HG03439 (cell line): ENCODE results near the gene CD300LG.
"Not testable (repeated sequence)": the region's sequence is repeated elsewhere in the genome, so short reads cannot be mapped to it uniquely, and the experiment has no call there.

Source experiments
- ATAC-seq: cut with Tn5 transposase; IDR thresholded peaks from one replicate; pipeline ENCODE4 v1.9.1; 2021; ENCODE audit warnings: mild to moderate bottlenecking, moderate library complexity; ENCODE audit not compliant: unreplicated experiment

Gene CD300LG

GRCh38 chr17:43877451-43878155 is 30.6 kb downstream of the CD300LG start:
- ATAC-seq: no peak

GRCh38 chr17:43878260-43879175 is 31.5 kb downstream of the CD300LG start:
- ATAC-seq: no peak

GRCh38 chr17:43879723-43880419 is 32.9 kb downstream of the CD300LG start:
- no peak for ATAC-seq

- ATAC-seq: no peak
Measured at GRCh38 chr17:43880420-43880991, 33.5 kb downstream of the CD300LG start.

- ATAC-seq: no peak
Measured at GRCh38 chr17:43881181-43881580, 34.2 kb downstream of the CD300LG start.

GRCh38 chr17:43881758-43882505 is 35.0 kb downstream of the CD300LG start:
- no peak for ATAC-seq

- ATAC-seq: no peak
Measured at GRCh38 chr17:43882761-43883415, 35.9 kb downstream of the CD300LG start.

- no peak for ATAC-seq
Measured at GRCh38 chr17:43888548-43888947, 41.6 kb downstream of the CD300LG start.

GRCh38 chr17:43890240-43890639 is 43.3 kb downstream of the CD300LG start:
- ATAC-seq: no peak

GRCh38 chr17:43891851-43892646 is 45.1 kb downstream of the CD300LG start:
- ATAC-seq: no peak

- no peak for ATAC-seq
Measured at GRCh38 chr17:43892647-43892952, 45.6 kb downstream of the CD300LG start.

GRCh38 chr17:43894494-43894893 is 47.5 kb downstream of the CD300LG start:
- ATAC-seq: not testable (repeated sequence)

- ATAC-seq: no peak
Measured at GRCh38 chr17:43897831-43898230, 50.9 kb downstream of the CD300LG start.

GRCh38 chr17:43898446-43898845 is 51.5 kb downstream of the CD300LG start:
- ATAC-seq: no peak

- no peak for ATAC-seq
Measured at GRCh38 chr17:43900183-43900857, 53.3 kb downstream of the CD300LG start.

GRCh38 chr17:43900858-43901754 is 54.1 kb downstream of the CD300LG start:
- ATAC-seq: no peak

GRCh38 chr17:43901861-43902589 is 55.0 kb downstream of the CD300LG start:
- ATAC-seq: no peak
